OCI-LY3 (cell line): Measurements from ENCODE around the gene SERINC5.

ENCODE experiments used
- H2AFZ ChIP-seq: fragments of 200-600, 300-600 bp; shearing (Covaris generic); 2 replicates; pipeline ENCODE4 v1.6.0; 2014; ENCODE audit warnings: antibody characterized with exemption, low read depth, low read length
- H3K27ac ChIP-seq: fragments of 200-600, 300-600 bp; sonication (generic); 2 replicates; pipeline ENCODE4 v1.5.1; 2014; ENCODE audit warnings: mild to moderate bottlenecking, low read length, moderate library complexity, mixed read lengths
- H3K27me3 ChIP-seq: fragments of 200-600, 300-600 bp; sonication (generic); 2 replicates; pipeline ENCODE4 v1.6.1; 2014; ENCODE audit warnings: low read depth, low read length, mixed read lengths
- H3K36me3 ChIP-seq: fragments of 200-600, 300-600 bp; sonication (generic); replicated peaks from 2 replicates; pipeline ENCODE3; 2014; ENCODE audit warnings: low read depth, low read length, mixed read lengths
- H3K4me1 ChIP-seq: fragments of 300-600, 200-600 bp; sonication (generic); 2 replicates; pipeline ENCODE4 v1.6.1; 2014; ENCODE audit warnings: low read length, mixed read lengths
- H3K4me2 ChIP-seq: fragments of 200-600, 300-600 bp; sonication (generic); 2 replicates; pipeline ENCODE4 v1.6.1; 2014; ENCODE audit warnings: low read length, mixed read lengths
- H3K4me3 ChIP-seq: fragments of 300-600, 200-600 bp; sonication (generic); 2 replicates; pipeline ENCODE4 v1.5.1; 2014; ENCODE audit warnings: antibody characterized with exemption, mild to moderate bottlenecking, low read length, moderate library complexity
- H3K79me2 ChIP-seq: fragments of 300-600, 200-600 bp; shearing (Covaris generic); 2 replicates; pipeline ENCODE4 v1.6.1; 2014; ENCODE audit warnings: mild to moderate bottlenecking, low read length, mixed read lengths
- H3K9ac ChIP-seq: fragments of 300-600, 200-600 bp; shearing (Covaris generic); 2 replicates; pipeline ENCODE4 v1.6.0; 2014; ENCODE audit warnings: mild to moderate bottlenecking, low read length, moderate library complexity
- H3K9me3 ChIP-seq: fragments of 200-600, 300-600 bp; shearing (Covaris generic); 2 replicates; pipeline ENCODE4 v1.6.1; 2014; ENCODE audit warnings: low read length, mixed read lengths; ENCODE audit not compliant: insufficient read depth
- H4K20me1 ChIP-seq: fragments of 200-600, 300-600 bp; sonication (generic); 2 replicates; pipeline ENCODE4 v1.6.1; 2016; ENCODE audit warnings: low read length, mixed read lengths; ENCODE audit not compliant: insufficient read depth
- EZH2phosphoT487 ChIP-seq: fragments of 200-600 bp; shearing (Covaris generic); IDR thresholded peaks from 2 replicates; pipeline ENCODE4 v1.6.1; 2018; ENCODE audit warnings: antibody characterized with exemption, mixed run types, low read depth
- TF ChIP-seq, protein P1 (sequence below): fragments of 200-600, 300-600 bp; sonication (generic); IDR thresholded peaks from 2 replicates; pipeline ENCODE4 v1.5.1; 2014; ENCODE audit warnings: antibody characterized with exemption, low read length, low read depth

Gene SERINC5

DNA sequence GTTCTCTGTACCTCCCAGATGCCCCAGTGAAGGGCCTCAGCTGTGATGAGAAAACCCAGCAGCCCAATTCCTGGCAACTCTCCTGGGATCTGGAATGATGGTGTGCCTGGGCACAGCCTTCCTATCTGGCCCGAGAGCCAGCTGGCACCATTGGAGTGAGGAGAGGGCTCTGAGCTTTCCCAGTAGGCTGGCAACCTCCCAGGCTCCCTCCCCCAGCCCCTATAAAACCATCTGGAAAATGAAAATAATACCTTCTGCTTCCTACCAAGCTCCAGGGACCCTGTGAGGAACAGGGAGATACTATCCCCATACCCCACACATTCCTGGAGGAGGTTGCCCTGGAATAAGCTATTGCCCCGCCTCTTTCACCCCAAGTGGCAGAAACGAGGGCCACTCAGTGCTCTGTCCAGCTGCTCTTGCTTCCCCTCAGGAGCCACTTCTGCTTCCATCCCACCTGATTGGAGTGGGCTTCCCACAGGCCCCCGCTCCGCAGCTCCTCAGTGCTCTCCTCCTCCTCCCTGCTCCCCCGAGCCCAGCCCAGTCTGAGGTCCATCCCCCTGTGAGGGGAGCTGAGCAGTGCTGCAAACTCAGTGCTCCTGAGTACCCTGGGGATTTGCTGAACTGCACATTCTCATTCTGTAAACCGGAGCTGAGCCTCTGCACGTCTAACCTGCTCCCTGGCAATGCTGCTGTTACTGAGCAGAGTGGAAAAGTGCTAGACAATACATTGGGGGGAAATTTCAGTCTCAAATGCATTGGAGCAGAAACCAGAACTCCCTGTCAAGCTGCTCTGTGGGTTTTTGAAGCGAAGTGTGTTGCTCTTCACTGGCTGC, 146.0 kb downstream of the SERINC5 start:
- no peak overlapping the region for H3K27ac ChIP-seq
- H3K79me2 ChIP-seq, result no peaks in the 10 kb centered on the region
- no peak overlapping the region for H3K4me3 ChIP-seq
- H3K4me2 ChIP-seq, result no peak overlapping the region
- no peaks in the 10 kb centered on the region for H3K36me3 ChIP-seq
- H3K4me1 ChIP-seq, result no peaks in the 10 kb centered on the region
- H3K9ac ChIP-seq, result no peak overlapping the region
- H3K27me3 ChIP-seq, result no peaks in the 10 kb centered on the region
- no peak for TF ChIP-seq EZH2phosphoT487
- TF ChIP-seq, protein P1, sequence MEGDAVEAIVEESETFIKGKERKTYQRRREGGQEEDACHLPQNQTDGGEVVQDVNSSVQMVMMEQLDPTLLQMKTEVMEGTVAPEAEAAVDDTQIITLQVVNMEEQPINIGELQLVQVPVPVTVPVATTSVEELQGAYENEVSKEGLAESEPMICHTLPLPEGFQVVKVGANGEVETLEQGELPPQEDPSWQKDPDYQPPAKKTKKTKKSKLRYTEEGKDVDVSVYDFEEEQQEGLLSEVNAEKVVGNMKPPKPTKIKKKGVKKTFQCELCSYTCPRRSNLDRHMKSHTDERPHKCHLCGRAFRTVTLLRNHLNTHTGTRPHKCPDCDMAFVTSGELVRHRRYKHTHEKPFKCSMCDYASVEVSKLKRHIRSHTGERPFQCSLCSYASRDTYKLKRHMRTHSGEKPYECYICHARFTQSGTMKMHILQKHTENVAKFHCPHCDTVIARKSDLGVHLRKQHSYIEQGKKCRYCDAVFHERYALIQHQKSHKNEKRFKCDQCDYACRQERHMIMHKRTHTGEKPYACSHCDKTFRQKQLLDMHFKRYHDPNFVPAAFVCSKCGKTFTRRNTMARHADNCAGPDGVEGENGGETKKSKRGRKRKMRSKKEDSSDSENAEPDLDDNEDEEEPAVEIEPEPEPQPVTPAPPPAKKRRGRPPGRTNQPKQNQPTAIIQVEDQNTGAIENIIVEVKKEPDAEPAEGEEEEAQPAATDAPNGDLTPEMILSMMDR, result no peak
- H4K20me1 ChIP-seq, result no peaks in the 10 kb centered on the region
- no peaks in the 10 kb centered on the region for H3K9me3 ChIP-seq
- H2AFZ ChIP-seq, result no peak overlapping the region

DNA sequence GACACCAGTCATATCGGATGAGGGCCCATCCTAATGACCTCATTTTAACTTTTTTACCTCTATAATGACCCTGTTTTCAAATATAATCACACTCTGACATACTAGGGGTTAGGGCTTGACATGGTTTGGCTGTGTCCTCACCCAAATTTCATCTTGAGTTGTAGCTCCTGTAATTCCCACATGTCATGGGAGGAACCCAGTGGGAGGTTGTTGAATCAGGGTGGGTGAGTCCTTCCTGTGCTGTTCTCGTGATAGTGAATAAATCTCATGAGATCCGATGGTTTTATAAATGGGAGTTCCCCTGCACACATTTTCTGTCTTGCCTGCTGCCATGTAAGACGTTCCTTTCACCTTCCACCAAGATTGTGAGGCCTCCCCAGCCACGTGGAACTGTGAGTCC, 148.9 kb downstream of the SERINC5 start:
- no peaks in the 10 kb centered on the region for H3K9me3 ChIP-seq
- TF ChIP-seq, protein P1, result no peak
- no peak for TF ChIP-seq EZH2phosphoT487
- no peaks in the 10 kb centered on the region for H3K4me1 ChIP-seq
- no peaks in the 10 kb centered on the region for H3K27me3 ChIP-seq
- H3K36me3 ChIP-seq, result no peaks in the 10 kb centered on the region
- no peaks in the 10 kb centered on the region for H4K20me1 ChIP-seq
- no peak overlapping the region for H3K9ac ChIP-seq
- no peak overlapping the region for H2AFZ ChIP-seq
- H3K79me2 ChIP-seq, result no peaks in the 10 kb centered on the region
- H3K27ac ChIP-seq, result no peak overlapping the region
- no peak overlapping the region for H3K4me2 ChIP-seq
- no peak overlapping the region for H3K4me3 ChIP-seq

DNA sequence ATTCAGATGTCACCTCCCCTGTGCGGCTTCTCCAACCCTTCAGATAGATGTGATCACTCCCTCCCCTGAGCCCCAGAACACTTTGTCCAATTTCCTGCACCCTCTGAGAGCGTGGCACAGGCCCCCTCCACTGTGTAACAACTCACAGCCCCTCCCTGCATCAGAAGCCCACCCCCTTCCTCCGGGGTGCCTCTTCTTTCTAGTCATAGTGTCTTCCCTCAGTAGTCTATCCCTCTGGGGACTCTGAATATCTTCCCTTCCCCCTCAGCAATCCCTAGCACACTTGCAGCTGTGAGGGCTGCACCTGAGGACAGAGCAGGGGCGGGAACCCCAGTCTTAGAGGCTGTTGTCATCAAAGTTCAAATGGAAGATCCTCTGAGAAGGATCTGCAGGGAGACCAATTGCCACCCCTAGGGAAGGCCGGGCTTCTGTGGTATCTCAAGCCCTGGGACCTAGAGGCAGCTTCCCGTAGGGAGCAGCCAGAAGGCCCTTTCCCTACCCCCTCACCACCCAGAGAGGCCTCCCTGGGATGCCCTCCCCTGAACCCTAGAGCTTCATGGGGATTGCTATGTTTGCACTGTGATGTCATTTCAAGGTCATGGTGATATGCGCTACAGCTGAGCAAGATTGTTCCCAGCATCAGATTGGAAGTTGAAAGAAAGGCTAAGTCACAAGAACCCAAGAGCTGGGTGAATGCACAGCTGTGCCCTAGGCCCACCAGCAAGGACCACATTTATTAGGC, 150.0 kb downstream of the SERINC5 start:
- H3K4me2 ChIP-seq, result no peak overlapping the region

DNA sequence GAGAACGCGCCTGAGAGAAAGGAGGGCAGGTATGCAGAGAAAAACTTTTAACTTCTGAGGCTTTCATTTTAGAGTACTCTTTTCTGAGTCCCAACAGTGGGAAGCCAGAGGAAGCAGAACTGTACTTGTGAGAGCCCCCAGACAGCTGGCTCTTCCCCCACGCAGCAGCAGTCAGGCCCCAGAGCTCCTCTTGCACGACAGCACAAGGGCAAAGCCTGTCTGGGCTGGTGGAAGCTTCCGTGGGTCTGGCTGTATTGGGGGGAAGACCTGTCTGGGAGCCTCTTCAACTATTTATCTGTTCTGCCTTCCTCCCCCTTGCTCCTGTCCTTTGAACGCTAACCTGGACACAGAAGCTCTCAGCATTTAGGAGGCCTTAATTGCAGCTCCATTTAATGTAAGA, 152.5 kb downstream of the SERINC5 start:
- Histone ChIP-seq H3K36me3 (no peaks in the 10 kb centered on the region), H3K9ac (no peak overlapping the region), H3K9me3 (no peaks in the 10 kb centered on the region), H4K20me1 (no peaks in the 10 kb centered on the region), H3K27ac (no peak overlapping the region), H3K79me2 (no peaks in the 10 kb centered on the region), H3K27me3 (no peaks in the 10 kb centered on the region), H2AFZ (no peak overlapping the region), H3K4me1 (no peaks in the 10 kb centered on the region), H3K4me2 (no peak overlapping the region), H3K4me3 (no peak overlapping the region)
- TF ChIP-seq, protein P1, result no peak
- no peak for TF ChIP-seq EZH2phosphoT487

More for the DNA sequence above, 150.0 kb downstream of the SERINC5 start:
- Histone ChIP-seq H4K20me1 (no peaks in the 10 kb centered on the region), H3K27ac (no peak overlapping the region), H3K9me3 (no peaks in the 10 kb centered on the region), H3K4me3 (no peak overlapping the region), H3K4me1 (no peaks in the 10 kb centered on the region), H3K79me2 (no peaks in the 10 kb centered on the region), H3K27me3 (no peaks in the 10 kb centered on the region), H2AFZ (no peak overlapping the region), H3K36me3 (no peaks in the 10 kb centered on the region), H3K9ac (no peak overlapping the region)
- no peak for TF ChIP-seq EZH2phosphoT487
- TF ChIP-seq, protein P1, result no peak
